ENCODE data around the gene GABRR1.
"Not testable (repeated sequence)": the region's sequence is repeated elsewhere in the genome, so short reads cannot be mapped to it uniquely, and the experiment has no call there.

Gene GABRR1

GRCh38 chr6:89148016-89148750 lies 69.0 kb downstream of the GABRR1 start:
- no peak for DNase-seq

- DNase-seq: no peak
These were observed 70.1 kb downstream of the GABRR1 start for GRCh38 chr6:89146718-89147700.

- DNase-seq: peak; percentile 57
These were observed 71.0 kb downstream of the GABRR1 start, which contains the start of gene PM20D2 for GRCh38 chr6:89145956-89146717. Gene PM20D2 (plus strand): TSS chr6:89146055. CDS start chr6:89146145, 90 bp downstream.

DNA sequence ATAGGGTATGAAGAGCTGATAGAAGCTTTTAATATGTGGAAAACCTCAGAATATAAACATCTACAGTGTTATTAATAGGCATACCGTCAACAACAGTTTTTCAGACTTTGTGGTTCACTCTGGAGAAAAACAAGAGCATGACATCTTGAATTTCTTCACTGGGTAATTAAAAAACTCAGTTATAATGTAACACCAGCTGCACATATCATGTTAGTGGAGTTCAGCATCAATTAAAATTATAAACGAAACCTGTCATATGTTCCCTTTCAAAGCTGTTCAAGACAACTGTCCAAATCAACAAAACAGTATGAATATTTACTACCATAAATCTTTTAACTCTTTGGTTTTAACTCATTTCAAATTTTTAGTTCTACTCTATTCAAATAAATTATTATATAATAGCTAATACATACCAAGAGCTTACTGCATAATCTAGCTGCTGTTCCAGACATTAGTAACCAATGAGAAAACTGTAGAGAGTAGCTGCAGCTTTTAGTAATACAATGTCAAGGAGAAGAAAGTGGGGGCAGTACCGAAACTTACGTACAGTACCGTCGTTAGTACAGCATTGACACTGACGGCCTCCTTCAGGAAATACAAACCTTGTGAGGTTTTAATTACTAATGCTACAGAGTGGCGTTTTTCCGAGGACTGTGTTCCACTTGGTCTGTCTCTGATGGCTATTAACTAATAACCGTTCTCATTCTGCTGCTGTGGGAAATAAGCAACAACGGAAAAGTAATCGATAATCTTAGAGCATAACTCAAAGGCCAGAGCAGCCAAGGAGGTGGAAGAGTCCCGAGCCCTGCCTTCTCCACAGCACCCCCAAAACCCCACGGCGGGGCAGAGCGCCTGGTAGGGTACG lies 71.8 kb downstream of the GABRR1 start:
- DNase-seq: no peak

DNA sequence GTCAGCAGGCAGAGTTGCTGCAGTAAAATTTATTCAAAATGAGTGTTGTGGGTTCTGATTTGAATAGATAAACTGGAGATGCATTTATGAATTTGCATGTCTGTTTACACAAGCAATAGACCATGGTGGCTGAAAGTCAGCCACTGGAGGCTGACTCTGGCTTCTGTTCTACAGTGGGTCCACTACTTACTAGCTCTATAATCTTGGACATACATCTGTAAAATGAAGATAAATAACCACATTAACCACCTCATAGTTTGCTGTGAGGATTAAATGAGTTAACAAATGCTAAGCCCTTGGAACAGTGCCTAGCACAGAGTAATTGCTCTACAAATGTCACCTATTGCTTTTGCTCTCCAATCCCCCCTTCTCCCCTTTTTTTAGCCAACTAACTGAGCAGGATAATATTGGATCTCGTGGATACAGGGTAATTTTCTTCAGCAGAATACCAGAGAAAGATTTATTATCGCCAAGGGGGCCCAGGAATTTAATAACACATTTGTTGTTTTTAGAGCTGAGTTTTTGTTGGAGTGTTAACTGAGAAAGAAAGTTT lies 72.7 kb downstream of the GABRR1 start:
- no peak for DNase-seq

DNA sequence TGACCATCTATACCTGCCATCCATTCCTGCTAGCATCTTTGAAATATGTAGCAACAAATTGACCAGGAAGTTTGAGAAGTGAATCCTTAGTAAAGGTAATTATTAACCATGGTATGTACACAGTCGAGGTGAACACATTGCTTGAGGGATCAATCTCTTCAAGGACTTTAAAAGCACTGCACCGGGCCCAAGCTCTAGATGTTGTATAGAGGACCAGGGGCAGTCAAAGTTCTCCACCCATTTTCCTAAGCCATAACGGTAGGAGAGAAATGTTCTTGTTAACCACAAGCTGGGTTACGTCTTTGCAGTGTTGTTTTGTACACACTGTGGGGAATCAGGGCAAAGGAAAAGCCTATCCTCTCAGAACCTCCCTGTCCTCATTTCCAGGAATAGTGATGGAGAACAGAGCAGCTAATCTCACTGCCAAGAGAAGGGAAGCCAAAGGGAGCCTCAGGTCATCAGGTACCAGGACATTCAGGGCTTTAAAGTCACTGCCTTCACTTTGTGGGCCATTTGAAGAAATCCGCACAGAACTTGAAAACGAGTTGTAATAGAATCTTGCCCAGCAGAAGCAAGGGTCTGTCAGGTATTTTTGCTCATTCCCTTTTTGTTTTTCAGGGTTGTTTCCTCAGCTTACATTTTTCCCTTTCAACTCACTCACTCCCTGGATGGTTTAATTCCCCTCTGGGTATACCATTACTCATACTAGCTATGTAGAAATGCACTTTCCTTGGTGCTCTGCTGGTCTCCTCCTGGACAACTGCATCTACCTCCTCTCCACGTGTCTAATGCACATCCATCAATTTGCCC lies 76.6 kb downstream of the GABRR1 start:
- no peak for DNase-seq

GRCh38 chr6:89139509-89140346 lies 77.4 kb downstream of the GABRR1 start:
- DNase-seq: no peak

DNA sequence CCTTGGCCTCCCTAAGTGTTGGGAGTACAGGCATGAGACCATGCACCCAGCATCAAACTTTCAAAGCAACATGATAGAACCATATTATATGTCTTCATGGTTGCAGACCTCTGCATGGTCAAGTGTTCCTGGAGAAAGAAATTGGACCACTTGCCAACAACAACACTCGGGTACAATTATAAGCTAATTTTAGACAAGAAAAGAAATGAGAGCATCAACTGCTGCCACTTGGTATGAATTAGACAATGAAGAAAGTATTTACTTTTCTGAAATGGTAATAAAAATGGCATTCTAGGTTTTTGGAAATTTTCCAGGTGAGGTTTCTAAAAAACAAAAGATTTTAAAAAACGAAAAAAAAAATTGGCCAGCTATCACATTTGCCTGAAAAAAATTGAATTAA lies 79.0 kb downstream of the GABRR1 start:
- DNase-seq: no peak

DNA sequence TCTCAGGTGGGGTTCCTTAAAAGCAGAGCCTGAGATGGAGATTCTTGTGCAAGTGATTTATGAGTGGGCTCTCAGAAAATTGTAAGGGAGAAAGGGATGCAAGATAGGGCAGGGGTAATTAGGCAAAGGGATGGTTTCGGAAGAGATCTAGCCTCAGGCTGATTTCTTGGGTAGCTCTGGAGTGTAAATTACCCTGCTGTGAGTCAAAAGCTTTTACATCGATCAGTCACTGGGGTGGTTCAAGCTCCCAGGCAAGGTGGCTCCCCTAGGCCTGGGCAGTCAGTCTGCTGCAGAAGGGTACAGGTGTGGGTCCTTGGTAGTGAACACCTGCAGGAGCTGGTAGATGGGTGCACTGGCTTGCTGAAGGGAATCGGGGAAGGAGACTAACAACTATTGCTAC lies 82.4 kb downstream of the GABRR1 start:
- DNase-seq: no peak

DNA sequence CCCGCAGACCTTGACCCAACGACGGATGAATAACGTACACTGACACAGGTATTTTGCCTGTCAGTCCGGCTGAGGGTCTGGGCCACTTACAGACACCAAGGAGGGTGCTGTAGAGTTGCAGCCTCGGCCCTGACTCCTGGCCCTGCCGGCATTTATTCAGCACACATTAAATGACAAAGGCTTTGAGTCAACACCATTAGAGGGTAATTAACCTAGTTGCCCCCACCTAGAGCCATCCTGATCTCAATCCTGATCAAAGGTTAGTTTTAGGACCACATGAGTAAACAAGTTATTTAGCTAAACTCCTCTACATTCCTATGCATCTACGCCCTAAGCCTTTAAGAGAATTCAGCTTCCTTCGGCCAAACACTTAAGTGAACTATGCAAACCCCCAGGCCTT lies 83.2 kb downstream of the GABRR1 start:
- DNase-seq: no peak

GRCh38 chr6:89132057-89132456 lies 85.1 kb downstream of the GABRR1 start:
- no peak for DNase-seq

DNA sequence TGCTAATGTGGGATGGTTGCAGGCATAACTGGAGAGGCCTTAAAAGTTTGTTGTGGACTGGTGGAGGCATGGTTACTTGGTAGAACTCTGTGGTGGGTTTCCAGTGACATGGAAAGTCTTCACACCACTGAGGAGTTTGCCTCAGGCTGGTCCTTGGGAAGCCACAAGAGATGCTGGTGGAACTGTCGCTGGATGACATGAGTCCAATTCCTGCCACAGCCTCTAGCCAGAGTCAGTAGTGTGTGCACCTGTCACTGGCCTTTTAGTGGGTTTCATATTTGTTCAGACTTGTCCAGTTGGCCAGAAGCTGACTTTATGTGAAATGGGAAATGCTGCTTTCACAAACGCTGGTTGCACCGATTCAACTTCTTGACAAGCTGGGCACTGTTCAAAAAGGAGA lies 85.6 kb downstream of the GABRR1 start:
- no peak for DNase-seq

GRCh38 chr6:89128256-89128671 lies 88.9 kb downstream of the GABRR1 start:
- DNase-seq: not testable (repeated sequence)

Measured in NCI-H1092 (cell line).